GM19463 (cell line): ENCODE data around the gene HSD17B1.
A peak's percentile ranks its signal among the peaks of the same experiment; 100 is the strongest.
"Not testable (repeated sequence)": the region's sequence is repeated elsewhere in the genome, so short reads cannot be mapped to it uniquely, and the experiment has no call there.

Experiments used
- ATAC-seq: cut with Tn5 transposase; IDR thresholded peaks from one replicate; pipeline ENCODE4 v1.9.1; 2021; ENCODE audit warnings: mild to moderate bottlenecking, moderate library complexity; ENCODE audit not compliant: unreplicated experiment

Gene HSD17B1

GRCh38 chr17:42545755-42546505 lies 6.8 kb upstream of the HSD17B1 start:
- not testable (repeated sequence) for ATAC-seq

GRCh38 chr17:42547001-42547461 lies 5.7 kb upstream of the HSD17B1 start:
- ATAC-seq = no peak

GRCh38 chr17:42547698-42548069 lies 5.0 kb upstream of the HSD17B1 start:
- ATAC-seq = no peak

GRCh38 chr17:42548070-42548837 lies 4.5 kb upstream of the HSD17B1 start:
- no peak for ATAC-seq

- no peak for ATAC-seq
Measured at GRCh38 chr17:42548993-42549755, 3.5 kb upstream of the HSD17B1 start.

GRCh38 chr17:42553161-42553818 lies 567 bp downstream of the HSD17B1 start:
- no peak for ATAC-seq

- no peak for ATAC-seq
Measured at GRCh38 chr17:42553866-42554249, 1.1 kb downstream of the HSD17B1 start.

GRCh38 chr17:42554250-42555121 lies 1.8 kb downstream of the HSD17B1 start:
- ATAC-seq = peak; percentile 91

- ATAC-seq = no peak
Measured at GRCh38 chr17:42555122-42555622, 2.4 kb downstream of the HSD17B1 start.

- not testable (repeated sequence) for ATAC-seq
Measured at GRCh38 chr17:42555961-42556617, 3.4 kb downstream of the HSD17B1 start.

- ATAC-seq = no peak
Measured at GRCh38 chr17:42559075-42559474, 6.4 kb downstream of the HSD17B1 start.

GRCh38 chr17:42560246-42560645 lies 7.5 kb downstream of the HSD17B1 start:
- ATAC-seq = no peak

GRCh38 chr17:42561897-42562387 lies 9.2 kb downstream of the HSD17B1 start, which contains the start of gene COASY:
TSS of gene COASY (plus strand) at chr17:42562148. CDS start at chr17:42562623, 475 bp downstream.
- ATAC-seq = peak; percentile 56

GRCh38 chr17:42562388-42563142 lies 9.8 kb downstream of the HSD17B1 start:
- no peak for ATAC-seq

- ATAC-seq = no peak
Measured at GRCh38 chr17:42563143-42563509, 10.4 kb downstream of the HSD17B1 start.

GRCh38 chr17:42563543-42563942 lies 10.8 kb downstream of the HSD17B1 start:
- ATAC-seq = no peak

- no peak for ATAC-seq
Measured at GRCh38 chr17:42563950-42564349, 11.2 kb downstream of the HSD17B1 start.

- ATAC-seq = no peak
Measured at GRCh38 chr17:42564815-42565522, 12.2 kb downstream of the HSD17B1 start.
